ENCODE results near the gene CNTLN. TPM values are rescaled to one million over a fixed set of nuclear protein-coding genes. Genes with fewer than 3 reads are reported as not detected.

Gene CNTLN
- total and polyA plus RNA-seq, 2 of the 8 experiments (the other 6 are each of a cell fraction or from before 2014, with no cell fraction given) = 4.8 to 10.8 TPM

DNA sequence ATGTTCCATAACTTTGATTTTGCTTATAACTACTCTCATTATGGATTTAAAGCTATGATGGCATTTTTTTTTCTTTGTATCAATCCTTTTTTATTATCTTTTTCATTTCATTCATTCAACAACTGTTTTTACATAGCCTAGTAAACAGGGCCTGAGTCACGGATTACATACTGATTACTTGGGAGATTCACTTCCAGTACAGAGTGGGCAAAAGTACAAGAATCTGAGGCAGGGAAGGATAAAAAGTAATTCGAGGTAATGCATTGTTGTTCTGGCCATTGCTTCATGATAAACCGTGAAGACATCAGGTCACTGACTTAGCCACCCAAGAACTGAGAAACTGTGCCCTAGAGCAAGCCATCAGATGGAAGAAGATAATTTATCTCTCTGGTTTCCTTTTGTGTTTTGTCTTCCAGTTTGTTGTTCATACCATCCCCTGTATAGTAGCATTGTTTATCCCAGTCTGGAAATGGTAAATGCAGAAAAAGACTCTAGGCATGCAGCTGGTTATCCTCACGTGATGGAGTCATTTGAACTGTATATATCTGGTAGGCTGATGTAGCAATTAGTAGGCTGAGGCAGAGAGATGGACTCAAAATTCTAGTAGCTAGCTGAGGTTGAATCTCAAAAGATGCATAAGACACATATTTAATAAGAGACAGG, 145.6 kb downstream of the CNTLN start:
- no peak overlapping the region for H2AK5ac ChIP-seq (ENCODE audit: low read depth, low read length)
- H3K23ac ChIP-seq (ENCODE audit: insufficient read length) = no peak overlapping the region
- H2AFZ ChIP-seq (ENCODE audit: low read length) = no peak overlapping the region
- no peak overlapping the region for H3K4me2 ChIP-seq (ENCODE audit: insufficient read depth in 1 of 2, low read depth in 2 of 2, low read length in 2 of 2)
- no peak overlapping the region for H2BK15ac ChIP-seq (ENCODE audit: low read length)
- H3K18ac ChIP-seq (ENCODE audit: extremely low read depth, low read length) = no peak overlapping the region
- H3K27ac ChIP-seq (ENCODE audit: low read depth, low read length) = no peak overlapping the region
- no peaks in the 10 kb centered on the region; a peak in 1 of 4 replicates for H3K79me2 ChIP-seq (ENCODE audit: control insufficient read depth in 1 of 2, insufficient read depth in 2 of 2, low read length in 2 of 2)
- H3K4ac ChIP-seq (replicated peaks; ENCODE audit: insufficient read length, low read depth, low read length) = no peak overlapping the region
- no peaks in the 10 kb centered on the region for H3K36me3 ChIP-seq (ENCODE audit: control insufficient read depth in 2 of 4, insufficient read depth in 4 of 4, low read length in 3 of 4)
- no peak overlapping the region for H3K14ac ChIP-seq (ENCODE audit: insufficient read length)
- H3K9ac ChIP-seq (replicated peaks in 1 of 4; ENCODE audit: extremely low read depth in 1 of 4, low read depth in 3 of 4, low read length in 3 of 4) = no peak overlapping the region
- no peaks in the 10 kb centered on the region for H3K27me3 ChIP-seq (replicated peaks in 1 of 4; ENCODE audit: control insufficient read depth in 3 of 4, extremely low read depth in 1 of 4, insufficient read depth in 3 of 4, low read length in 3 of 4)
- no peak overlapping the region for H3K4me3 ChIP-seq (ENCODE audit: extremely low read depth in 1 of 4, insufficient read depth in 2 of 4, low read depth in 3 of 4, low read length in 4 of 4)
- no peak overlapping the region for H2BK120ac ChIP-seq (replicated peaks; ENCODE audit: low read depth, low read length)
- no peak overlapping the region for H2BK12ac ChIP-seq (ENCODE audit: low read depth, low read length)
- H3K23me2 ChIP-seq (ENCODE audit: low read depth, low read length) = no peaks in the 10 kb centered on the region
- H2BK20ac ChIP-seq (ENCODE audit: low read length) = no peak overlapping the region
- no peaks in the 10 kb centered on the region for H3K79me1 ChIP-seq (ENCODE audit: low read depth, low read length)
- no peak overlapping the region for H4K8ac ChIP-seq (ENCODE audit: extremely low read depth, insufficient read depth, low read length)
- TF ChIP-seq SIX5 (IDR thresholded peaks at IDR 0.05; ENCODE audit: low read depth, low read length) (no peak), TCF12 (IDR thresholded peaks at IDR 0.05; ENCODE audit: low read depth, low read length) (no peak), EGR1 (IDR thresholded peaks at IDR 0.05; ENCODE audit: borderline replicate concordance, low read depth, low read length) (no peak), GABPA (IDR thresholded peaks at IDR 0.05; ENCODE audit: borderline replicate concordance, insufficient read depth, low read length) (no peak), RBBP5 (IDR thresholded peaks at IDR 0.05; ENCODE audit: borderline replicate concordance, low read depth, low read length) (no peak)
- no peak overlapping the region for H3K56ac ChIP-seq (replicated peaks; ENCODE audit: insufficient read length, low read depth, low read length)
- ChIA-PET POLR2A (ENCODE audit: partially characterized antibody) (no interaction called here), CTCF (ENCODE audit: partially characterized antibody) (no interaction called here)
- no peak for DNase-seq (ENCODE audit: low read depth in 1 of 2, low spot score in 2 of 2)
- H4K20me1 ChIP-seq (replicated peaks in 1 of 2; ENCODE audit: control insufficient read depth in 1 of 2, insufficient read depth in 2 of 2, low read length in 2 of 2) = no peaks in the 10 kb centered on the region
- H4K5ac ChIP-seq (ENCODE audit: insufficient read length, low read depth, low read length) = no peak overlapping the region
- no peaks in the 10 kb centered on the region; a peak in 1 of 7 replicates for H3K4me1 ChIP-seq (replicated peaks in 1 of 4; ENCODE audit: control insufficient read depth in 3 of 4, insufficient read depth in 4 of 4, low read length in 3 of 4)
- no peak overlapping the region for H4K91ac ChIP-seq (replicated peaks; ENCODE audit: insufficient read length, low read length)
- 94% methylated on average over 4 of the region's 4 CpGs; no CpG with 5 or more reads in 1 of the 2 experiments for WGBS, 2 experiments (ENCODE audit: extremely low coverage in 1 of 2, insufficient coverage in 1 of 2, insufficient read length in 1 of 2, insufficient replicate concordance in 2 of 2, low coverage in 1 of 2, low lambda C conversion rate in 2 of 2, missing lambda C conversion rate in 1 of 2)
- FAIRE-seq = no peak
- peaks cover 0 to 2% of the 10 kb centered on the region in 2 experiments; a peak in 1 of 4 replicates for H3K9me3 ChIP-seq (ENCODE audit: insufficient read depth in 2 of 2, low read depth in 1 of 2, low read length in 1 of 2)
- no peak overlapping the region for H2BK5ac ChIP-seq (ENCODE audit: low read depth, low read length)
